Measurements from ENCODE around the gene EBF3. TPM values are rescaled to one million over a fixed set of nuclear protein-coding genes. Genes with fewer than 3 reads are reported as not detected.

The EBF3 gene
- total RNA-seq, 4 donors from 2014 or later: 5.5 to 10.4 (median 8.2) TPM

DNA sequence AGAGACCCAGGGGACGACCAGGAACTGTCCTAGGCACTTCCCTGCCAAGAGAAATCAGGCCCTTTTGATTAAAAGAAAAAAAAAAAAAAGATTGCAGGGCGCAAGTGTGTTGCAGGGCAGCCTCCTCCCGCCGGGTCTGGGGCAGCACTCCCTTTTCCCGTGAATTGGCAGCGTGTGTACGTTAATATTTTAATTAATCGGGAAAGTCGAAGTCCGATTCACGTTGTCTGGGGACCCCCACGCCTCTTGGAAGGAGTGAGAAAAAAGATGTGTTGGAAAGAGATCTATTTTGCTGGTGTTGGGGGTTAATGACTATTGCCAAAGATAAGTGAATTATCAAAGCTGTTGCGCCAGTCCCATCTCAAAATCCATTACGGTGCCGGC is 1.3 kb upstream of the EBF3 start:
- Histone ChIP-seq H3K36me3 (no peaks in the 10 kb centered on the region), H3K4me1 (peaks cover 0 to 9% of the 10 kb centered on the region in 2 donors), H3K9me3 (no peaks in the 10 kb centered on the region), H3K27me3 (peaks cover 79 to 87% (median 84%) of the 10 kb centered on the region in 3 donors), H3K4me3 (peak overlapping the region; percentile 56 to 67 (median 60)), H3K27ac (peak overlapping the region; percentile 58 to 73 (median 67))
- DNase-seq: no peak
- intact Hi-C loops (cut with DNase I; ENCODE audit: low total_unique reads) (loop anchor here (5.0 to 10.0 kb wide), 2 partner anchors 147 to 501 kb away; partner anchors contain the start of genes C10orf143 and MGMT), in situ Hi-C loops (cut with MboI; ENCODE audit: low sequenced_read_pairs in 4 of 4) (loop anchor here in 1 of 4 donors (25.0 kb wide), 1 partner anchor 928 kb away; no protein-coding TSS in a partner anchor)
- TF ChIP-seq, protein P1, sequence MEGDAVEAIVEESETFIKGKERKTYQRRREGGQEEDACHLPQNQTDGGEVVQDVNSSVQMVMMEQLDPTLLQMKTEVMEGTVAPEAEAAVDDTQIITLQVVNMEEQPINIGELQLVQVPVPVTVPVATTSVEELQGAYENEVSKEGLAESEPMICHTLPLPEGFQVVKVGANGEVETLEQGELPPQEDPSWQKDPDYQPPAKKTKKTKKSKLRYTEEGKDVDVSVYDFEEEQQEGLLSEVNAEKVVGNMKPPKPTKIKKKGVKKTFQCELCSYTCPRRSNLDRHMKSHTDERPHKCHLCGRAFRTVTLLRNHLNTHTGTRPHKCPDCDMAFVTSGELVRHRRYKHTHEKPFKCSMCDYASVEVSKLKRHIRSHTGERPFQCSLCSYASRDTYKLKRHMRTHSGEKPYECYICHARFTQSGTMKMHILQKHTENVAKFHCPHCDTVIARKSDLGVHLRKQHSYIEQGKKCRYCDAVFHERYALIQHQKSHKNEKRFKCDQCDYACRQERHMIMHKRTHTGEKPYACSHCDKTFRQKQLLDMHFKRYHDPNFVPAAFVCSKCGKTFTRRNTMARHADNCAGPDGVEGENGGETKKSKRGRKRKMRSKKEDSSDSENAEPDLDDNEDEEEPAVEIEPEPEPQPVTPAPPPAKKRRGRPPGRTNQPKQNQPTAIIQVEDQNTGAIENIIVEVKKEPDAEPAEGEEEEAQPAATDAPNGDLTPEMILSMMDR (IDR thresholded peaks at IDR 0.05 in 4 of 5, conservative IDR thresholded peaks at IDR 0.05 in 1 of 5): no peak
- TF ChIP-seq POLR2A (IDR thresholded peaks at IDR 0.05): no peak
- ATAC-seq: no peak

DNA sequence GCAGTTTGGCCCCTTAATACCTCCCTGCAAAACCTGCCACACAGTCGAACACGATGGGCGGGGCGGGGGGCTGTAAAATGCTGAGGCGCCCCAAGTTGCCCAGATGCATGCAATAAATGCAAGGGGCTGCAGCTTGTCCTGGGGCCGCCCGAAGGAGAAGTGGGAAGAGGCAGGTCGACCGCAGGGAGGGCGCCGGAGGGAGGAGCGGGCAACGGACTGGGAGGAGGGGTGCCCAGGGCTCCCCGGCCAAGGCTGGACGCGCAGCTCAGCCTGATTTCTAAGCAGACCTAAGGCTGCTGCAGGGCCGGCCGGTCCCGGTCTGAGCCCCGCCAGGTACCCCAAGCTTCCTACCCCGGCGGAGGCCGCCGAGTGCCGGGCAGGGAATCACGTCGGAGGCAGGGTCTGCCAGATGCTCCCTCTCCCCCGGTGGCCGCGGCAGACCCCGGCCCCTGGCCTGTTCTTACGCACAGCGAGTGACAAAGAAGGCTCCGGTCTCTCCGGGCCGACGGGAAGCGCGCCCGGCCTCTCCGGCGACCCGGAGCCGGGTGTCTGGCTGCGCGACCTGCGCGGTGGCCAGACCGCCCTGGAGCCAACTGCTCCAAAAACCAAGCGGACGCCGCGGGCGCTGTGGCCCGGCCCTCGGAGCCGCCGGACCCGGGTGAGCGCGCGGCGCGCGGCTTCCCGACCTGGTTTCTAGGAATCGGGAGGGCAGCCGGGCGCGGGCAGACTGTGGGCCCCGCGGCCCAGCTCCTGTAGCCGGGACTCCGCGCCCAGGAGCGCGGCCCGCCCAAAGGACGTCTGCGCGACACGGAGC is 744 bp upstream of the EBF3 start:
- Histone ChIP-seq H3K27me3 (peaks cover 75 to 87% (median 84%) of the 10 kb centered on the region in 3 donors), H3K36me3 (no peaks in the 10 kb centered on the region), H3K9me3 (no peaks in the 10 kb centered on the region), H3K4me3 (peak overlapping the region; percentile 56 to 67 (median 60)), H3K27ac (peak overlapping the region; percentile 58 to 73 (median 67)), H3K4me1 (peaks cover 0 to 8% of the 10 kb centered on the region in 2 donors)
- DNase-seq: no peak
- ATAC-seq: peak in 1 of 2 donors; percentile 3
- in situ Hi-C loops (cut with MboI; ENCODE audit: low sequenced_read_pairs in 4 of 4): loop anchor here in 1 of 4 donors (25.0 kb wide), 1 partner anchor 928 kb away; no protein-coding TSS in a partner anchor
- TF ChIP-seq POLR2A (IDR thresholded peaks at IDR 0.05): no peak
- TF ChIP-seq, protein P1 (IDR thresholded peaks at IDR 0.05 in 4 of 5, conservative IDR thresholded peaks at IDR 0.05 in 1 of 5): no peak
- intact Hi-C loops (cut with DNase I; ENCODE audit: low total_unique reads): loop anchor here (5.0 to 10.0 kb wide), 2 partner anchors 147 to 500 kb away; partner anchors contain the start of genes C10orf143 and MGMT

DNA sequence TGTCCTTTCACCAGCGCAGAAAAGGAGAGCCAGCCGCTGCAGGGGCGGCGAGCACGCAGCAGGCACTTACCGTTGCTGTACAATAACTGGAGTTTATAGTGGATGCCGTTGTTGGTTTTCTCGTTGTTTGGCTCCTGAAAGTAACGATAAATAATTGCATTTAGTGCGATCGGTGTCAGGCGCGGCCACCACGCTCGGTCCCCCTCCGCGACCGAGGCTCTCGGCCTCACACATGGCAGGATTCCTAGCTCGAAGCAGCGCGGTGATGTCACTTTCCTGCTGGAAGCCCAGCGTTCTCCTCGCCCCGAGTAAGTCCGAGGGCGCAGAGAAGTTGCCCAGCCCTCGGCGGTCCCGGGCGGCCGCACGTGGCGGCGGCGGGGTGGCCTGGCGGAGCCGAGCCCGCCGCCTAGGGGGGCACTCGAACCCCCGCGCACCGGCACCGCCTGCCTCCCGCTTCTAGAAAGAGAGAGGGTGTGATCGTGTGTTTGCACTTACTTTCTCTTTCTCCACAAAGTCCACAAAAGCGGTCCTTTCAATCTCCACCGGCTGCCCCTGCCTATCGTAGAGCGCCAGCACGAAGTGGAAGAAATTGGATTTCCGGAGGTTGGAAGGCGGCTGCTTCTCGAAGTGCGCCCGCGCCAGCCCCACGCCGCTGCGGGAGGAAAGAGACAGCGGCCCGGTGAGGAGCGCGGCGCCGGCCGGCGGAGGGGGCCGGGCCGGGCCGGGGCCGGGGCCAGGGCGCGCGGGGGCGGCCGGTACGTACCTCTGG is 1.0 kb downstream of the EBF3 start:
- Histone ChIP-seq H3K9me3 (no peaks in the 10 kb centered on the region), H3K4me1 (peaks cover 0 to 4% of the 10 kb centered on the region in 2 donors), H3K36me3 (no peaks in the 10 kb centered on the region), H3K27ac (peak overlapping the region; percentile 73 to 84 (median 80)), H3K27me3 (peaks cover 61 to 85% (median 77%) of the 10 kb centered on the region in 3 donors), H3K4me3 (peak overlapping the region; percentile 53 to 79 (median 60))
- DNase-seq (no peak), ATAC-seq (no peak)
- intact Hi-C loops (cut with DNase I; ENCODE audit: low total_unique reads) (loop anchor here (10.0 kb wide), 1 partner anchor 498 kb away; the partner anchor contains the start of gene MGMT), in situ Hi-C loops (cut with MboI; ENCODE audit: low sequenced_read_pairs in 4 of 4) (loop anchor here in 1 of 4 donors (25.0 kb wide), 1 partner anchor 926 kb away; no protein-coding TSS in a partner anchor)
- TF ChIP-seq POLR2A (IDR thresholded peaks at IDR 0.05): peak in 1 of 2 donors; percentile 41
- TF ChIP-seq, protein P1 (IDR thresholded peaks at IDR 0.05 in 4 of 5, conservative IDR thresholded peaks at IDR 0.05 in 1 of 5): no peak

DNA sequence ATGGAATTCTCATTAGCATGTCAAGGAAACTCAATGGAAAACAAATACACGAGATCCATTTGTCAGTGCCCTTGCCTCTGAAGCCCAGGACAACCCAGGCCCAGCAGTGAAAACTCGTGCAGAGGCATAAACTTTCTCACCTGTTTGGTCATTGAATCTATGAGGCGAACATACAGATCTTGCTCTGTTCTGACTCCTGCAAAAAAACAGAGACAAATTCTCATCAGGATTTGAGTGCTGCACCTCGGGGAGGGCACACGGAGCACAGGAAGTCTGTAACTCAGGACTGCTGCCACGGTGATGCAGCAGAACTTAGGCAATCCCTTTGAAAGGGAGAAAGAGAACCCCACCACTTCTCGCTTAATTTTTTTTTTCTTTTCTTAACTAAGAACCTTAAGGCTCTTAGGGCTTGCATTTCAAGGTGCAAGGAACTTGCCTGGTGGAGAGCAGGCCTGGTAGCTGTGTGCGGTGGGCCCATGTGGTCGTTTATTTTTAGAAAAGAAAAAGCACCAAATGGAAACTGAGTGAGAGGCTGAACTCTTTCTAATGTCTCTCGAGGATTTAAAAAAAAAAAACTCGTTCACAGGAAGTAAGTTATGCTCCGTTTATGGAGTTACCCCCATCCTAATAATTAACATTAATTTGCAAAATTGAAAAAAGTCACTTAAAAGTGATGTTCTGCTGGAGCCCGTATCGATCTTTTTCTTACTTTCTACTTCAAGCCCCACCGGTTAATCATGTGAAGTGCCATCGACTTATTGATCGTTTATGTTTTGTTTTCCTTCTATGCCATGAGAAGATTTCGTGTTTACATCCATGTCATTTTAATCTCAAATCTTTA is 1.8 kb downstream of the EBF3 start:
- peak overlapping the region; percentile 73 to 84 (median 80) for H3K27ac ChIP-seq
- H3K4me3 ChIP-seq: peak overlapping the region; percentile 53 to 79 (median 60)
- no peaks in the 10 kb centered on the region for H3K36me3 ChIP-seq
- in situ Hi-C loops (cut with MboI; ENCODE audit: low sequenced_read_pairs in 4 of 4): loop anchor here in 1 of 4 donors (25.0 kb wide), 1 partner anchor 925 kb away; no protein-coding TSS in a partner anchor
- no peak for TF ChIP-seq POLR2A (IDR thresholded peaks at IDR 0.05)
- TF ChIP-seq, protein P1 (IDR thresholded peaks at IDR 0.05 in 4 of 5, conservative IDR thresholded peaks at IDR 0.05 in 1 of 5): no peak
- intact Hi-C loops (cut with DNase I; ENCODE audit: low total_unique reads): loop anchor here (10.0 kb wide), 1 partner anchor 497 kb away; the partner anchor contains the start of gene MGMT
- H3K4me1 ChIP-seq: peaks cover 0 to 4% of the 10 kb centered on the region in 2 donors
- H3K9me3 ChIP-seq: no peaks in the 10 kb centered on the region
- ATAC-seq (no peak), DNase-seq (no peak)
- peaks cover 60 to 83% (median 77%) of the 10 kb centered on the region in 3 donors for H3K27me3 ChIP-seq

Measured in gastrocnemius medialis (tissue), 4 donors.